HepG2 (cell line): Measurements from ENCODE around the gene TLK1. TPM values are rescaled to one million over a fixed set of nuclear protein-coding genes. Genes with fewer than 3 reads are reported as not detected.

Source experiments
- ADNP ChIP-seq: sonication (generic); formaldehyde crosslinking; IDR thresholded peaks from 2 replicates; pipeline ENCODE4 v1.4.0; 2020; ENCODE audit warnings: missing genetic modification reagents
- AGO2 ChIP-seq: fragments of 200-400 bp; formaldehyde crosslinking; optimal IDR thresholded peaks from 2 replicates; pipeline ENCODE3; 2017; ENCODE audit warnings: mild to moderate bottlenecking, low read depth, low read length, moderate library complexity
- RORA ChIP-seq: sonication (generic); formaldehyde crosslinking; IDR thresholded peaks from 2 replicates; pipeline ENCODE4 v1.5.0; 2020; ENCODE audit warnings: mild to moderate bottlenecking, missing genetic modification reagents, moderate library complexity
- SNRNP70 ChIP-seq: fragments of 200-400 bp; formaldehyde crosslinking; IDR thresholded peaks from 2 replicates; pipeline ENCODE4 v1.6.1; 2017; ENCODE audit warnings: mild to moderate bottlenecking, low read depth, low read length, moderate library complexity
- ZNF18 ChIP-seq: sonication (generic); formaldehyde crosslinking; IDR thresholded peaks from 2 replicates; pipeline ENCODE4 v1.8.0; 2022; ENCODE audit warnings: mild to moderate bottlenecking, missing genetic modification reagents; ENCODE audit not compliant: insufficient replicate concordance
- ZNF225 ChIP-seq: sonication (generic); formaldehyde crosslinking; IDR thresholded peaks from 2 replicates; pipeline ENCODE4 v1.4.0; 2020; ENCODE audit warnings: mild to moderate bottlenecking, missing genetic modification reagents
- ZNF430 ChIP-seq: sonication (generic); formaldehyde crosslinking; IDR thresholded peaks from 2 replicates; pipeline ENCODE4 v1.9.0; 2021; ENCODE audit warnings: mild to moderate bottlenecking, missing genetic modification reagents
- ZNF737 ChIP-seq: sonication (generic); formaldehyde crosslinking; IDR thresholded peaks from 2 replicates; pipeline ENCODE4 v1.5.0; 2020; ENCODE audit warnings: missing genetic modification reagents, mild to moderate bottlenecking, borderline replicate concordance
- ZNF800 ChIP-seq: sonication (generic); formaldehyde crosslinking; IDR thresholded peaks from 2 replicates; pipeline ENCODE4 v1.4.0; 2020; ENCODE audit warnings: missing genetic modification reagents
- ZZZ3 ChIP-seq: sonication (generic); formaldehyde crosslinking; IDR thresholded peaks from 2 replicates; pipeline ENCODE4 v1.4.0; 2020; ENCODE audit warnings: missing genetic modification reagents, mild to moderate bottlenecking, borderline replicate concordance
- polyA plus RNA-seq, 8 experiments: library from polyadenylated mRNA; depleted of rRNA in 3 of 8; stranded (reverse) in 7 of 8; unstranded in 1 of 8; fragments of >200 nt; fragmentation: Illumina TruSeq in 4 of 8; extraction: Trizol in 4 of 8; gene quantifications; 2 replicates each; pipeline versions ENCODE4 v1.2.1 to v1.2.3, GENCODE V29; 2011 to 2016; ENCODE audit warnings: low read depth in 4 of 8, missing spikeins in 1 of 8, mixed read lengths in 1 of 8; ENCODE audit not compliant: insufficient read depth in 1 of 8
- total RNA-seq, 5 experiments: library from RNA; depleted of rRNA; stranded (reverse); fragments of >200 nt; fragmentation: Illumina TruSeq; extraction: Trizol; gene quantifications; 2 replicates each; pipeline ENCODE4 v1.2.3, GENCODE V29; 2016; ENCODE audit warnings: low read depth in 1 of 5
- TF ChIP-seq, protein P1 (sequence below): sonication (generic); formaldehyde crosslinking; IDR thresholded peaks from 2 replicates; pipeline ENCODE4 v1.8.0; 2022; ENCODE audit warnings: low read depth, missing genetic modification reagents
- TF ChIP-seq, protein P2 (sequence below): sonication (generic); formaldehyde crosslinking; IDR thresholded peaks from 2 replicates; pipeline ENCODE4 v1.4.0; 2020; ENCODE audit warnings: mild to moderate bottlenecking, missing genetic modification reagents

Gene TLK1
- total and polyA plus RNA-seq, 2 of the 13 experiments (the other 11 are each of a cell fraction or from before 2014, with no cell fraction given), result 16.8 to 28.7 TPM

DNA sequence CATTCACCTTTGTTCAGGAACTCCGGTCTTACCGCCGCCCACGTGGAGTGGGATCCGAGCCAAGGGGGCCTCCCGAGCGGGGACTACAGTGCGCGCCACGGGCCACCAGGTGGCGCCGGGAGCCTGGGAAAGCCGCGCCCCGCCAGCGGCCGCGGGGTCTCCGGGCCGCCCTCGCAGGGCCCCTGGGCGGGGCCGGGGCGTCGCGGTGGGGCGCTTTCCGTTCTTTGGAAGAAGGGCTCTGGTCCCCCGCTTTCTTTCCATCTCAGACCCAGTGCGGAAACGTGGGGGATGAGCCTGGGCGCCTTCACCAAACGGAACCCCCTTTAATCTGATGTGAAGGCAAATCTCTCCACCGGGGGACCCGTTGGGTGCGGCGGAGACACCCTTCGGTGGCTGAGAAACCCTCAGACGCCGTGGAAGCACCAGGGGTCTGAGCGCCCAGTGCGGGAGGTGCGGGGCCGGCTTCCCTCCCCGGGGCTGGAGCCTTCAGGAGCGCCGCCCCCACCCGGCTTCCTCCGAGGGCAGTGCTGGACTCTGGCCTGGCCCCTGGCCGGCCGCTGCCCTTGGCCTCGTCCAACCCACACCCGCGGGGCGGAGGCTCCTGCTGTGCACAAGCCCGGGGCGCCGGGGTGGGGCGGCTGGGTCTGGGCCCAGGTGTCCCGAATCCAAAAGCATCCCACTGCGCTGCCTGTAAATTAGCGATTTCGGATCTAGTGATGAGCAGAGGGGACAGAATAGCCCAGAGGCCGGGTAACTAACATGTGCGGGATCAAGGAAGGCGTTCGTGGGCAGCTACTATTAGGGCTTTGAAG is 187.0 kb downstream of the TLK1 start (continued):
- peak; percentile 40; the same call in 1 of the 2 replicates for TF ChIP-seq ADNP (CRISPR knock-in tag)
- TF ChIP-seq, protein P1, sequence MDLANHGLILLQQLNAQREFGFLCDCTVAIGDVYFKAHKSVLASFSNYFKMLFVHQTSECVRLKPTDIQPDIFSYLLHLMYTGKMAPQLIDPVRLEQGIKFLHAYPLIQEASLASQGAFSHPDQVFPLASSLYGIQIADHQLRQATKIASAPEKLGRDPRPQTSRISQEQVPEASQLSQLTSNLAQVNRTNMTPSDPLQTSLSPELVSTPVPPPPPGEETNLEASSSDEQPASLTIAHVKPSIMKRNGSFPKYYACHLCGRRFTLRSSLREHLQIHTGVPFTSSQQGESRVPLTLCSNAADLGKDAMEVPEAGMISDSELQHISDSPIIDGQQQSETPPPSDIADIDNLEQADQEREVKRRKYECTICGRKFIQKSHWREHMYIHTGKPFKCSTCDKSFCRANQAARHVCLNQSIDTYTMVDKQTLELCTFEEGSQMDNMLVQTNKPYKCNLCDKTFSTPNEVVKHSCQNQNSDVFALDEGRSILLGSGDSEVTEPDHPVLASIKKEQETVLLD (CRISPR knock-in tag), result 0 out of 2 replicates have a peak, but pooled peaks have one; percentile 59
- peak; percentile 97 for TF ChIP-seq AGO2
- peak; percentile 91 for TF ChIP-seq ZNF800 (CRISPR knock-in tag)
- TF ChIP-seq ZNF225, result peak; percentile 92
- TF ChIP-seq, protein P2, sequence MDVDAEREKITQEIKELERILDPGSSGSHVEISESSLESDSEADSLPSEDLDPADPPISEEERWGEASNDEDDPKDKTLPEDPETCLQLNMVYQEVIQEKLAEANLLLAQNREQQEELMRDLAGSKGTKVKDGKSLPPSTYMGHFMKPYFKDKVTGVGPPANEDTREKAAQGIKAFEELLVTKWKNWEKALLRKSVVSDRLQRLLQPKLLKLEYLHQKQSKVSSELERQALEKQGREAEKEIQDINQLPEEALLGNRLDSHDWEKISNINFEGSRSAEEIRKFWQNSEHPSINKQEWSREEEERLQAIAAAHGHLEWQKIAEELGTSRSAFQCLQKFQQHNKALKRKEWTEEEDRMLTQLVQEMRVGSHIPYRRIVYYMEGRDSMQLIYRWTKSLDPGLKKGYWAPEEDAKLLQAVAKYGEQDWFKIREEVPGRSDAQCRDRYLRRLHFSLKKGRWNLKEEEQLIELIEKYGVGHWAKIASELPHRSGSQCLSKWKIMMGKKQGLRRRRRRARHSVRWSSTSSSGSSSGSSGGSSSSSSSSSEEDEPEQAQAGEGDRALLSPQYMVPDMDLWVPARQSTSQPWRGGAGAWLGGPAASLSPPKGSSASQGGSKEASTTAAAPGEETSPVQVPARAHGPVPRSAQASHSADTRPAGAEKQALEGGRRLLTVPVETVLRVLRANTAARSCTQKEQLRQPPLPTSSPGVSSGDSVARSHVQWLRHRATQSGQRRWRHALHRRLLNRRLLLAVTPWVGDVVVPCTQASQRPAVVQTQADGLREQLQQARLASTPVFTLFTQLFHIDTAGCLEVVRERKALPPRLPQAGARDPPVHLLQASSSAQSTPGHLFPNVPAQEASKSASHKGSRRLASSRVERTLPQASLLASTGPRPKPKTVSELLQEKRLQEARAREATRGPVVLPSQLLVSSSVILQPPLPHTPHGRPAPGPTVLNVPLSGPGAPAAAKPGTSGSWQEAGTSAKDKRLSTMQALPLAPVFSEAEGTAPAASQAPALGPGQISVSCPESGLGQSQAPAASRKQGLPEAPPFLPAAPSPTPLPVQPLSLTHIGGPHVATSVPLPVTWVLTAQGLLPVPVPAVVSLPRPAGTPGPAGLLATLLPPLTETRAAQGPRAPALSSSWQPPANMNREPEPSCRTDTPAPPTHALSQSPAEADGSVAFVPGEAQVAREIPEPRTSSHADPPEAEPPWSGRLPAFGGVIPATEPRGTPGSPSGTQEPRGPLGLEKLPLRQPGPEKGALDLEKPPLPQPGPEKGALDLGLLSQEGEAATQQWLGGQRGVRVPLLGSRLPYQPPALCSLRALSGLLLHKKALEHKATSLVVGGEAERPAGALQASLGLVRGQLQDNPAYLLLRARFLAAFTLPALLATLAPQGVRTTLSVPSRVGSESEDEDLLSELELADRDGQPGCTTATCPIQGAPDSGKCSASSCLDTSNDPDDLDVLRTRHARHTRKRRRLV (CRISPR knock-in tag), result no peak; the same call in 1 of the 2 replicates
- TF ChIP-seq RORA (CRISPR knock-in tag), result 0 out of 2 replicates have a peak, but pooled peaks have one; percentile 45
- TF ChIP-seq ZNF430, result no peak
- peak; percentile 72 for TF ChIP-seq ZNF18 (CRISPR knock-in tag)
- peak; percentile 17; the same call in 1 of the 2 replicates for TF ChIP-seq ZZZ3 (CRISPR knock-in tag)
- TF ChIP-seq ZNF737 (CRISPR knock-in tag), result no peak
- TF ChIP-seq SNRNP70, result no peak
